Kidney tubule cell (primary cell): Measurements from ENCODE around the gene RXRA.

Experiments
- DNase-seq: peaks from one replicate; pipeline ENCODE4 v3.0.0-alpha.2; 2018; ENCODE audit warnings: low spot score

The RXRA gene

GRCh38 chr9:134352247-134352933 lies 26.1 kb downstream of the RXRA start:
- DNase-seq: no peak

- no peak for DNase-seq
Observed at GRCh38 chr9:134353539-134353938, 27.3 kb downstream of the RXRA start.

- DNase-seq: no peak
Observed at GRCh38 chr9:134355158-134355557, 28.9 kb downstream of the RXRA start.

GRCh38 chr9:134355561-134356279 lies 29.5 kb downstream of the RXRA start:
- no peak for DNase-seq

GRCh38 chr9:134356496-134357470 lies 30.5 kb downstream of the RXRA start:
- no peak for DNase-seq

GRCh38 chr9:134357631-134358025 lies 31.4 kb downstream of the RXRA start:
- no peak for DNase-seq

- no peak for DNase-seq
Observed at GRCh38 chr9:134358026-134358661, 31.9 kb downstream of the RXRA start.

- DNase-seq: no peak
Observed at GRCh38 chr9:134358662-134359319, 32.5 kb downstream of the RXRA start.

GRCh38 chr9:134359493-134360179 lies 33.4 kb downstream of the RXRA start:
- no peak for DNase-seq

- DNase-seq: no peak
Observed at GRCh38 chr9:134360180-134360759, 34.0 kb downstream of the RXRA start.

- DNase-seq: no peak
Observed at GRCh38 chr9:134360897-134361296, 34.6 kb downstream of the RXRA start.

- no peak for DNase-seq
Observed at GRCh38 chr9:134361426-134361825, 35.2 kb downstream of the RXRA start.

- DNase-seq: no peak
Observed at GRCh38 chr9:134361843-134362414, 35.7 kb downstream of the RXRA start.

GRCh38 chr9:134363450-134363849 lies 37.2 kb downstream of the RXRA start:
- DNase-seq: no peak

GRCh38 chr9:134364391-134365114 lies 38.3 kb downstream of the RXRA start:
- no peak for DNase-seq

- no peak for DNase-seq
Observed at GRCh38 chr9:134365115-134365596, 38.9 kb downstream of the RXRA start.

- peak; percentile 24 for DNase-seq
Observed at GRCh38 chr9:134365791-134366222, 39.6 kb downstream of the RXRA start.

GRCh38 chr9:134366223-134367031 lies 40.2 kb downstream of the RXRA start:
- DNase-seq: peak; percentile 71
